Measurements from ENCODE around the gene SUSD6.
"Not testable (repeated sequence)": the region's sequence is repeated elsewhere in the genome, so short reads cannot be mapped to it uniquely, and the experiment has no call there.

Gene SUSD6

DNA sequence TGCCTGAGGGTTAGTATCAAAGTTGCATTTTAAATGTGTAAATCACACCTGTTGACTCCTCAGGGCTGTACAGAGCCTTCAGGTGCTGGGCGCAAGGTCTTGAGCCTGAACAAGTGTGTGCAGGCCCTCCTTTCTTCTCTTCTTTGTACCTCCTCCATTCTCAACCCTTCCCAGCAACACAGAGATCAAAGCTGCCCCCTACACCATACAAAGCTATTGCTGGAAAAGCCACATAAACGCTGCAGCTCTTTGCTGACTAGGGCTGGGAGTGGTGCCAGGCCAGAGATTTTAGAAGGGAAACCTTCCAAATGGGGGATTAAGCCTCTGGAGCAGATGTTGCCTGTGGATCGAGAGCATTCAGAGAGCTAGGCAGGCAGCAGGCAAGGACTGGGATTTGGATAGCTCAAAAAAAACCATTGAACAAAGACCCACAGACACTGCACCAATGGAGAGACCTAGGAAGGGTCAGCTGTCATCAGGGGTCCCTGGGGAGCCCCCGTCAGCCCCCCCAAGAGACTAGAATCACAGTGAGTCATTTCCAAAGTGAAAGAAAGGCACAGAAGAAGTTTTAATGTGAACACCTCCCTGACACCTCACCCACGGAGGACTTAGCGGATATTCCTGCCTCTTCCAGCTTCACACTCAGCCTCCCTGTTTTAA lies 18.2 kb upstream of the SUSD6 start:
- H3K56ac ChIP-seq (ENCODE audit: low read length): no peak overlapping the region
- no CpG with 5 or more reads among the region's 6 CpGs for WGBS (ENCODE audit: extremely low coverage, insufficient coverage, low lambda C conversion rate)
- H3K4ac ChIP-seq (ENCODE audit: low read depth, low read length): no peak overlapping the region
- H3K23ac ChIP-seq (ENCODE audit: low read length): no peak overlapping the region
- H3K79me2 ChIP-seq (ENCODE audit: control insufficient read depth, insufficient read depth, low read length): no peaks in the 10 kb centered on the region
- H2AK5ac ChIP-seq (ENCODE audit: low read length): no peak overlapping the region
- no peak for DNase-seq
- H2BK15ac ChIP-seq (replicated peaks; ENCODE audit: low read depth): no peak overlapping the region
- H3K79me1 ChIP-seq (ENCODE audit: low read length): no peaks in the 10 kb centered on the region
- H3K27me3 ChIP-seq (ENCODE audit: insufficient read depth, low read length, poor library complexity): no peaks in the 10 kb centered on the region
- no peak overlapping the region for H3K18ac ChIP-seq (ENCODE audit: low read length)
- no peak overlapping the region for H4K8ac ChIP-seq (ENCODE audit: low read depth, low read length)
- no peak overlapping the region for H4K5ac ChIP-seq (ENCODE audit: low read length)
- no peak overlapping the region for H3K27ac ChIP-seq (ENCODE audit: low read depth, low read length)
- H2BK120ac ChIP-seq (ENCODE audit: low read depth, low read length): no peak overlapping the region
- no peaks in the 10 kb centered on the region for H3K4me1 ChIP-seq (ENCODE audit: control insufficient read depth, low read depth, low read length)
- no peak overlapping the region for H2BK5ac ChIP-seq (ENCODE audit: low read length)
- no peak overlapping the region for H3K4me2 ChIP-seq (ENCODE audit: low read length)
- H3K36me3 ChIP-seq (ENCODE audit: control insufficient read depth, insufficient read depth, low read length): no peaks in the 10 kb centered on the region
- no peak overlapping the region for H3K9ac ChIP-seq (ENCODE audit: low read length)
- H3K4me3 ChIP-seq (ENCODE audit: low read length): no peak overlapping the region

DNA sequence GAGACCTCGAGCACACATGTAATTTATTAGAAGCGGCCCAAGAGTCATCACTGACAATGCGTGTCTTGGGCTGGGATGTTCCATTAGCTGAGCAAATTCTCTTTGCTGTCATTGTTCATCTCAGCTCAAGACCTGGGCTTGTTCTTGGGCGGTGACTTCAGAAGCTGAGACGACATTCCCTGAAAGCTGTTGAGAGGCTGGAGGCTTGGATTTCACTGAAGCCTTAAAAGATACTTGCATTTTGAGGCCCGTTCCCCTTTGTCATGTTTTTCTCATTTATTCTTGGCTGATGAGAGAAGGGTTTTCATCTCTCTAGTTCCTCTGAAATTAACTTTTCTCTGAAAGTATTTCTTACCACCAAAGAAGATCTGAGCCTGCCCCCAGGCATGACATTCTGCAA lies 16.6 kb upstream of the SUSD6 start:
- H3K79me1 ChIP-seq (ENCODE audit: low read length): no peaks in the 10 kb centered on the region
- no peak overlapping the region for H3K4me2 ChIP-seq (ENCODE audit: low read length)
- no peaks in the 10 kb centered on the region for H3K27me3 ChIP-seq (ENCODE audit: insufficient read depth, low read length, poor library complexity)
- H2BK120ac ChIP-seq (ENCODE audit: low read depth, low read length): no peak overlapping the region
- no peak overlapping the region for H3K4me3 ChIP-seq (ENCODE audit: low read length)
- no peaks in the 10 kb centered on the region for H3K79me2 ChIP-seq (ENCODE audit: control insufficient read depth, insufficient read depth, low read length)
- H2AK5ac ChIP-seq (ENCODE audit: low read length): no peak overlapping the region
- no peak overlapping the region for H3K4ac ChIP-seq (ENCODE audit: low read depth, low read length)
- H3K9ac ChIP-seq (ENCODE audit: low read length): no peak overlapping the region
- H3K36me3 ChIP-seq (ENCODE audit: control insufficient read depth, insufficient read depth, low read length): no peaks in the 10 kb centered on the region
- no peak overlapping the region for H2BK5ac ChIP-seq (ENCODE audit: low read length)
- H3K23ac ChIP-seq (ENCODE audit: low read length): no peak overlapping the region
- H2BK15ac ChIP-seq (replicated peaks; ENCODE audit: low read depth): no peak overlapping the region
- H3K18ac ChIP-seq (ENCODE audit: low read length): no peak overlapping the region
- no peak overlapping the region for H4K8ac ChIP-seq (ENCODE audit: low read depth, low read length)
- DNase-seq: no peak
- no CpG with 5 or more reads among the region's 6 CpGs for WGBS (ENCODE audit: extremely low coverage, insufficient coverage, low lambda C conversion rate)
- H3K27ac ChIP-seq (ENCODE audit: low read depth, low read length): no peak overlapping the region
- H3K4me1 ChIP-seq (ENCODE audit: control insufficient read depth, low read depth, low read length): no peaks in the 10 kb centered on the region
- H3K56ac ChIP-seq (ENCODE audit: low read length): no peak overlapping the region
- no peak overlapping the region for H4K5ac ChIP-seq (ENCODE audit: low read length)

DNA sequence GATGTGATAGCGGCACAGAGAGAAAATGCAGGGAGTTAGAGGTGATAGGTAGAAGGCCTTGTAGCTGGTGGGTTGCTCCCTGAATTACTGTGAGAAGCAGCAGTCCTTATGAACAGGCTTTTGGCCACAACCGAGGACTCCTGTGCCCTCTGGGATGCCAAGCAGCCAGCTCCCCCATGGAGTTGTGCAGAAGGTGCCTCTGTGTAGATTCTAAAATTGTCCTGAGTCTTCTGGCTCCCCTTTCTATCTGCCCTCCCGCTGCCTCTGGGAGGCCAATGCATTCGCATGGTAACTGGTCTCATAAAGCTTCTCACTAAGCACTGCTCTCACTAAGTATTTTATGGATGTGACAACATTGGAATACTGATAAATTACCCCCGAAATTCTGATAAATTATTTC lies 16.1 kb upstream of the SUSD6 start:
- Histone ChIP-seq H3K18ac (ENCODE audit: low read length) (no peak overlapping the region), H3K4ac (ENCODE audit: low read depth, low read length) (no peak overlapping the region), H4K5ac (ENCODE audit: low read length) (no peak overlapping the region), H3K36me3 (ENCODE audit: control insufficient read depth, insufficient read depth, low read length) (no peaks in the 10 kb centered on the region), H3K79me1 (ENCODE audit: low read length) (no peaks in the 10 kb centered on the region), H2BK15ac (replicated peaks; ENCODE audit: low read depth) (no peak overlapping the region), H3K4me2 (ENCODE audit: low read length) (no peak overlapping the region), H3K79me2 (ENCODE audit: control insufficient read depth, insufficient read depth, low read length) (no peaks in the 10 kb centered on the region), H3K27ac (ENCODE audit: low read depth, low read length) (no peak overlapping the region), H2BK5ac (ENCODE audit: low read length) (no peak overlapping the region), H2BK120ac (ENCODE audit: low read depth, low read length) (no peak overlapping the region), H2AK5ac (ENCODE audit: low read length) (no peak overlapping the region), H3K4me1 (ENCODE audit: control insufficient read depth, low read depth, low read length) (no peaks in the 10 kb centered on the region), H3K23ac (ENCODE audit: low read length) (no peak overlapping the region), H3K4me3 (ENCODE audit: low read length) (no peak overlapping the region), H3K27me3 (ENCODE audit: insufficient read depth, low read length, poor library complexity) (no peaks in the 10 kb centered on the region), H4K8ac (ENCODE audit: low read depth, low read length) (no peak overlapping the region), H3K9ac (ENCODE audit: low read length) (no peak overlapping the region), H3K56ac (ENCODE audit: low read length) (no peak overlapping the region)
- no CpG with 5 or more reads among the region's 5 CpGs for WGBS (ENCODE audit: extremely low coverage, insufficient coverage, low lambda C conversion rate)
- DNase-seq: no peak

DNA sequence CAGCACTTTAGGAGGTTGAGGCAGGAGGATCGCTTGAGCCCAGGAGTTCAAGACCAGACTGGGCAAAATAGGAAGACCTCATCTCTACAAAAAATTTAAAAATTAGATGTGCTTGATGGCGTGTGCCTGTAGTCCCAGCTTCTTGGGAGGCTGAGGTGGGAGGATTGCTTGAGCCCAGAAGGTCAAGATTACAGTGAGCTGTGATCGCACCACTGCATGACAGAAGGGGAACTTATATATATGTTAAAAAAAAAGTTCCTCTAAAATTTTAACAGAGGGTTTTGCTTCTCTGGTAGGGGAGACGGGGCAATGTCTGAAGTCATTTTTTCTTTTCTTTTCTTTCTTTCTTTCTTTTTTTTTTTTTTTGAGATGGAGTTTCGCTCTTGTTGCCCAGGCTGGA lies 12.0 kb upstream of the SUSD6 start:
- no CpG with 5 or more reads among the region's 5 CpGs for WGBS (ENCODE audit: extremely low coverage, insufficient coverage, low lambda C conversion rate)
- H3K27me3 ChIP-seq (ENCODE audit: insufficient read depth, low read length, poor library complexity); H2BK15ac ChIP-seq (replicated peaks; ENCODE audit: low read depth); H2AK5ac ChIP-seq (ENCODE audit: low read length); H3K23ac ChIP-seq (ENCODE audit: low read length); H3K9ac ChIP-seq (ENCODE audit: low read length); H4K5ac ChIP-seq (ENCODE audit: low read length); H3K36me3 ChIP-seq (ENCODE audit: control insufficient read depth, insufficient read depth, low read length); H3K56ac ChIP-seq (ENCODE audit: low read length); DNase-seq; H3K79me1 ChIP-seq (ENCODE audit: low read length); H2BK5ac ChIP-seq (ENCODE audit: low read length); H3K4me1 ChIP-seq (ENCODE audit: control insufficient read depth, low read depth, low read length); H3K4me2 ChIP-seq (ENCODE audit: low read length); H3K79me2 ChIP-seq (ENCODE audit: control insufficient read depth, insufficient read depth, low read length); H3K4me3 ChIP-seq (ENCODE audit: low read length); H3K18ac ChIP-seq (ENCODE audit: low read length); H2BK120ac ChIP-seq (ENCODE audit: low read depth, low read length); H4K8ac ChIP-seq (ENCODE audit: low read depth, low read length); H3K4ac ChIP-seq (ENCODE audit: low read depth, low read length); H3K27ac ChIP-seq (ENCODE audit: low read depth, low read length): not testable (repeated sequence)

- no peak overlapping the region for H2BK120ac ChIP-seq (ENCODE audit: low read depth, low read length)
- H4K8ac ChIP-seq (ENCODE audit: low read depth, low read length): no peak overlapping the region
- H4K5ac ChIP-seq (ENCODE audit: low read length): no peak overlapping the region
- H3K27me3 ChIP-seq (ENCODE audit: insufficient read depth, low read length, poor library complexity): no peaks in the 10 kb centered on the region
- H3K56ac ChIP-seq (ENCODE audit: low read length): no peak overlapping the region
- no peak overlapping the region for H3K9ac ChIP-seq (ENCODE audit: low read length)
- H3K4me2 ChIP-seq (ENCODE audit: low read length): no peak overlapping the region
- no peaks in the 10 kb centered on the region for H3K79me2 ChIP-seq (ENCODE audit: control insufficient read depth, insufficient read depth, low read length)
- no peaks in the 10 kb centered on the region for H3K79me1 ChIP-seq (ENCODE audit: low read length)
- no peak overlapping the region for H2BK5ac ChIP-seq (ENCODE audit: low read length)
- WGBS (ENCODE audit: extremely low coverage, insufficient coverage, low lambda C conversion rate): no CpG with 5 or more reads among the region's 3 CpGs
- H3K18ac ChIP-seq (ENCODE audit: low read length): no peak overlapping the region
- DNase-seq: no peak
- H3K23ac ChIP-seq (ENCODE audit: low read length): no peak overlapping the region
- no peak overlapping the region for H2AK5ac ChIP-seq (ENCODE audit: low read length)
- no peaks in the 10 kb centered on the region for H3K36me3 ChIP-seq (ENCODE audit: control insufficient read depth, insufficient read depth, low read length)
- H3K4ac ChIP-seq (ENCODE audit: low read depth, low read length): no peak overlapping the region
- no peak overlapping the region for H3K27ac ChIP-seq (ENCODE audit: low read depth, low read length)
- H3K4me1 ChIP-seq (ENCODE audit: control insufficient read depth, low read depth, low read length): no peaks in the 10 kb centered on the region
- no peak overlapping the region for H3K4me3 ChIP-seq (ENCODE audit: low read length)
- no peak overlapping the region for H2BK15ac ChIP-seq (replicated peaks; ENCODE audit: low read depth)
Measured at GRCh38 chr14:69600304-69600891, 11.0 kb upstream of the SUSD6 start.

- Histone ChIP-seq H2BK120ac (ENCODE audit: low read depth, low read length) (no peak overlapping the region), H3K56ac (ENCODE audit: low read length) (no peak overlapping the region), H4K5ac (ENCODE audit: low read length) (no peak overlapping the region), H3K4me2 (ENCODE audit: low read length) (no peak overlapping the region), H3K27ac (ENCODE audit: low read depth, low read length) (no peak overlapping the region), H3K4me1 (ENCODE audit: control insufficient read depth, low read depth, low read length) (peaks cover 2% of the 10 kb centered on the region), H3K27me3 (ENCODE audit: insufficient read depth, low read length, poor library complexity) (no peaks in the 10 kb centered on the region), H2AK5ac (ENCODE audit: low read length) (no peak overlapping the region), H3K23ac (ENCODE audit: low read length) (no peak overlapping the region), H2BK5ac (ENCODE audit: low read length) (no peak overlapping the region), H3K79me2 (ENCODE audit: control insufficient read depth, insufficient read depth, low read length) (no peaks in the 10 kb centered on the region), H3K79me1 (ENCODE audit: low read length) (no peaks in the 10 kb centered on the region), H4K8ac (ENCODE audit: low read depth, low read length) (no peak overlapping the region), H3K18ac (ENCODE audit: low read length) (no peak overlapping the region), H3K9ac (ENCODE audit: low read length) (no peak overlapping the region), H3K4ac (ENCODE audit: low read depth, low read length) (no peak overlapping the region), H3K36me3 (ENCODE audit: control insufficient read depth, insufficient read depth, low read length) (no peaks in the 10 kb centered on the region), H2BK15ac (replicated peaks; ENCODE audit: low read depth) (no peak overlapping the region), H3K4me3 (ENCODE audit: low read length) (no peak overlapping the region)
- DNase-seq: no peak
Measured at GRCh38 chr14:69605738-69606137, 5.7 kb upstream of the SUSD6 start.

All from mesendoderm (in vitro differentiated cells).